HG02588 (cell line): ENCODE measurements around the gene CYP4F2.
"Not testable (repeated sequence)": the region's sequence is repeated elsewhere in the genome, so short reads cannot be mapped to it uniquely, and the experiment has no call there.

Experiments
- ATAC-seq: cut with Tn5 transposase; IDR thresholded peaks from one replicate; pipeline ENCODE4 v1.9.1; 2021; ENCODE audit warnings: mild to moderate bottlenecking, moderate library complexity; ENCODE audit not compliant: unreplicated experiment

CYP4F2 gene

GRCh38 chr19:15900504-15900903 is 2.6 kb upstream of the CYP4F2 start:
- no peak for ATAC-seq

GRCh38 chr19:15900032-15900431 is 2.2 kb upstream of the CYP4F2 start:
- not testable (repeated sequence) for ATAC-seq

- ATAC-seq: not testable (repeated sequence)
Observed at GRCh38 chr19:15899561-15899960, 1.7 kb upstream of the CYP4F2 start.

GRCh38 chr19:15897026-15897737 is 692 bp downstream of the CYP4F2 start:
- ATAC-seq: no peak

- no peak for ATAC-seq
Observed at GRCh38 chr19:15895876-15896430, 1.9 kb downstream of the CYP4F2 start.

GRCh38 chr19:15894359-15894758 is 3.5 kb downstream of the CYP4F2 start:
- ATAC-seq: no peak

- no peak for ATAC-seq
Observed at GRCh38 chr19:15893477-15893876, 4.4 kb downstream of the CYP4F2 start.

GRCh38 chr19:15892012-15892411 is 5.9 kb downstream of the CYP4F2 start:
- no peak for ATAC-seq

GRCh38 chr19:15891434-15891833 is 6.4 kb downstream of the CYP4F2 start:
- ATAC-seq: no peak

- not testable (repeated sequence) for ATAC-seq
Observed at GRCh38 chr19:15889339-15889738, 8.5 kb downstream of the CYP4F2 start.

GRCh38 chr19:15885919-15886318 is 12.0 kb downstream of the CYP4F2 start:
- ATAC-seq: no peak

GRCh38 chr19:15885167-15885566 is 12.7 kb downstream of the CYP4F2 start:
- ATAC-seq: no peak

GRCh38 chr19:15883329-15883728 is 14.5 kb downstream of the CYP4F2 start:
- not testable (repeated sequence) for ATAC-seq

GRCh38 chr19:15874821-15875474 is 22.9 kb downstream of the CYP4F2 start:
- ATAC-seq: no peak

- not testable (repeated sequence) for ATAC-seq
Observed at GRCh38 chr19:15873771-15874170, 24.1 kb downstream of the CYP4F2 start.

GRCh38 chr19:15871570-15871969 is 26.3 kb downstream of the CYP4F2 start:
- no peak for ATAC-seq

- no peak for ATAC-seq
Observed at GRCh38 chr19:15869873-15870272, 28.0 kb downstream of the CYP4F2 start.

- no peak for ATAC-seq
Observed at GRCh38 chr19:15869109-15869555, 28.7 kb downstream of the CYP4F2 start.

- no peak for ATAC-seq
Observed at GRCh38 chr19:15866636-15867035, 31.2 kb downstream of the CYP4F2 start.

- ATAC-seq: no peak
Observed at GRCh38 chr19:15864824-15865223, 33.0 kb downstream of the CYP4F2 start.

GRCh38 chr19:15863272-15863671 is 34.6 kb downstream of the CYP4F2 start:
- ATAC-seq: no peak

- no peak for ATAC-seq
Observed at GRCh38 chr19:15862444-15862843, 35.4 kb downstream of the CYP4F2 start.
